K562 (cell line): ENCODE measurements around the gene PEX6. TPM values are rescaled to one million over a fixed set of nuclear protein-coding genes. Genes with fewer than 3 reads are reported as not detected.
A peak's percentile ranks its signal among the peaks of the same experiment; 100 is the strongest.

Experiments
- CC2D1A ChIP-seq: fragments of 450-650 bp; IDR thresholded peaks from 2 replicates; pipeline ENCODE4 v1.6.1; 2017; ENCODE audit warnings: mild to moderate bottlenecking
- CXXC5 ChIP-seq: fragments of 250-450 bp; sonication (Bioruptor Pico); IDR thresholded peaks from 2 replicates; pipeline ENCODE4 v1.8.0; 2022; ENCODE audit warnings: inconsistent platforms, mild to moderate bottlenecking, moderate library complexity
- EGR1 ChIP-seq: fragments of 450-650 bp; conservative IDR thresholded peaks from 2 replicates; pipeline ENCODE4 v1.6.1; 2017; ENCODE audit warnings: mild to moderate bottlenecking
- FOS ChIP-seq: IDR thresholded peaks from 3 replicates; pipeline ENCODE4 v1.6.1; 2011; ENCODE audit not compliant: insufficient read length; ENCODE audit errors: extremely low read depth
- FOXM1 ChIP-seq, 2 experiments: fragments of 450-650 bp in 1 of 2; sonication (generic) in 1 of 2; formaldehyde crosslinking in 1 of 2; IDR thresholded peaks; 2 replicates each; pipeline versions ENCODE4 v1.6.1 to v1.9.0; 2017 to 2022; ENCODE audit warnings: low read depth in 2 of 2, mild to moderate bottlenecking in 2 of 2, missing genetic modification reagents in 1 of 2, moderate library complexity in 1 of 2
- GTF2A2 ChIP-seq: IDR thresholded peaks from 2 replicates; pipeline ENCODE4 v1.6.1; 2016; ENCODE audit warnings: mild to moderate bottlenecking, missing genetic modification characterization, missing compliant biosample characterization
- HES1 ChIP-seq: fragments of 450-650 bp; IDR thresholded peaks from 2 replicates; pipeline ENCODE4 v1.6.1; 2016; ENCODE audit warnings: low read depth, mild to moderate bottlenecking, moderate library complexity
- HMBOX1 ChIP-seq: sonication (generic); IDR thresholded peaks from 2 replicates; pipeline ENCODE4 v1.6.1; 2016
- HOMEZ ChIP-seq: fragments of 250-450 bp; sonication (Bioruptor Pico); IDR thresholded peaks from 2 replicates; pipeline ENCODE4 v1.4.0; 2020; ENCODE audit warnings: mild to moderate bottlenecking, moderate library complexity
- KAT7 ChIP-seq: sonication (generic); formaldehyde crosslinking; IDR thresholded peaks from 2 replicates; pipeline ENCODE4 v1.8.0; 2022; ENCODE audit warnings: missing genetic modification reagents, mild to moderate bottlenecking, borderline replicate concordance
- PCBP1 ChIP-seq: fragments of 200-400 bp; formaldehyde crosslinking; IDR thresholded peaks from 2 replicates; pipeline ENCODE4 v1.6.1; 2018; ENCODE audit warnings: mild to moderate bottlenecking, low read depth, low read length; ENCODE audit not compliant: poor library complexity, severe bottlenecking
- PTRF ChIP-seq: fragments of 450-650 bp; IDR thresholded peaks from 2 replicates; pipeline ENCODE4 v1.6.1; 2016; ENCODE audit warnings: mild to moderate bottlenecking, missing genetic modification characterization, missing compliant biosample characterization
- RAD51 ChIP-seq: fragments of 450-650 bp; IDR thresholded peaks from 2 replicates; pipeline ENCODE4 v1.7.1; 2016; ENCODE audit warnings: low read depth, mild to moderate bottlenecking, borderline replicate concordance
- RBM14 ChIP-seq: fragments of 200-400 bp; formaldehyde crosslinking; IDR thresholded peaks from 2 replicates; pipeline ENCODE4 v1.6.1; 2018; ENCODE audit warnings: low read depth, mild to moderate bottlenecking, low read length, moderate library complexity, borderline replicate concordance; ENCODE audit not compliant: insufficient read depth
- TARDBP ChIP-seq: fragments of 450-650 bp; IDR thresholded peaks from 2 replicates; pipeline ENCODE4 v1.6.1; 2016
- USF2 ChIP-seq: sonication (generic); formaldehyde crosslinking; IDR thresholded peaks from 2 replicates; pipeline ENCODE4 v1.5.0; 2020; ENCODE audit warnings: missing genetic modification reagents
- ZBTB11 ChIP-seq, 3 experiments: fragments of 200-800 bp in 1 of 3; fragments of 250-450 bp in 1 of 3; fragments of 450-650 bp in 1 of 3; sonication (Bioruptor Pico) in 1 of 3; sonication (Bioruptor generic) in 1 of 3; formaldehyde crosslinking in 1 of 3; IDR thresholded peaks; 2 replicates each; pipeline versions ENCODE4 v1.6.1 to v1.8.0; 2016 to 2022; ENCODE audit warnings: mild to moderate bottlenecking in 2 of 3, missing genetic modification characterization in 2 of 3, missing compliant biosample characterization in 1 of 3, moderate library complexity in 1 of 3
- ZNF785 ChIP-seq: fragments of 250-450 bp; sonication (Bioruptor Pico); IDR thresholded peaks from 2 replicates; pipeline ENCODE4 v1.4.0; 2020; ENCODE audit warnings: mild to moderate bottlenecking
- polyA plus RNA-seq, 8 experiments: library from polyadenylated mRNA; depleted of rRNA in 4 of 8; stranded (reverse) in 5 of 8; unstranded in 3 of 8; fragments of >200 nt; fragmentation: Nextera tagmentation in 2 of 8; fragmentation: Illumina TruSeq in 1 of 8; extraction: Ambion mirVana in 2 of 8; extraction: Trizol in 1 of 8; gene quantifications; 2 replicates each; pipeline versions ENCODE4 v1.2.1 to v1.2.3, GENCODE V29; 2011 to 2014; ENCODE audit warnings: inconsistent platforms in 1 of 8, missing spikeins in 1 of 8
- total RNA-seq, 7 experiments: library from RNA; depleted of rRNA in 6 of 7; stranded (reverse); fragments of >200 nt in 6 of 7; fragmentation: Illumina TruSeq in 2 of 7; extraction: Trizol in 2 of 7; gene quantifications; 2 replicates each; pipeline versions ENCODE4 v1.2.1 to v1.2.3, GENCODE V29; 2011 to 2021; ENCODE audit warnings: low replicate concordance in 1 of 7

The PEX6 gene
- total and polyA plus RNA-seq, 9 of the 15 experiments (the other 6 are each of a cell fraction or from before 2014, with no cell fraction given): 0.17 to 20.8 (median 6.9) TPM

- peak; percentile 83 for TF ChIP-seq FOXM1 (IDR thresholded peaks at IDR 0.05; ENCODE audit: low read depth)
- TF ChIP-seq FOXM1 (CRISPR knock-in tag; IDR thresholded peaks at IDR 0.05; ENCODE audit: low read depth): peak; percentile 56; the same call in 1 of the 2 replicates
- TF ChIP-seq HMBOX1: no peak; the same call in 1 of the 2 replicates
- TF ChIP-seq ZNF785 (CRISPR knock-in tag): no peak
- TF ChIP-seq PCBP1: peak; percentile 67
- no peak; the same call in 1 of the 2 replicates for TF ChIP-seq TARDBP
- TF ChIP-seq USF2 (CRISPR knock-in tag): peak; percentile 90
- peak; percentile 84; the same call in 1 of the 2 replicates for TF ChIP-seq CC2D1A
- TF ChIP-seq EGR1: peak; percentile 38
- TF ChIP-seq RAD51: peak; percentile 80
- TF ChIP-seq ZBTB11 (CRISPR knock-in tag; IDR thresholded peaks at IDR 0.05): peak; percentile 76 to 98 (median 89); a peak in 5 of 6 replicates
- TF ChIP-seq HOMEZ (CRISPR knock-in tag): no peak
- no peak for TF ChIP-seq RBM14
- TF ChIP-seq HES1: peak; percentile 70
- peak; percentile 99 for TF ChIP-seq FOS
- peak; percentile 97; the same call in 1 of the 2 replicates for TF ChIP-seq KAT7
- no peak for TF ChIP-seq GTF2A2
- TF ChIP-seq PTRF: no peak
- TF ChIP-seq CXXC5: peak; percentile 98
These were observed 49.8 kb downstream of the PEX6 start, which contains the start of gene CNPY3 (continued) for GRCh38 chr6:42928986-42929820.
